Measurements from ENCODE around the gene SH3BP2.

Gene SH3BP2

GRCh38 chr4:2803624-2804448 is 11.0 kb downstream of the SH3BP2 start:
- H3K4me3 ChIP-seq (ENCODE audit: low read depth, low read length) = no peak overlapping the region
- no peak overlapping the region for H3K9ac ChIP-seq (ENCODE audit: low read depth, low read length)
- H3K27me3 ChIP-seq (ENCODE audit: control insufficient read depth, insufficient read depth, low read length) = no peaks in the 10 kb centered on the region
- H3K4me1 ChIP-seq (ENCODE audit: control insufficient read depth, insufficient read depth, low read length) = no peaks in the 10 kb centered on the region
- H3K9me3 ChIP-seq (ENCODE audit: control insufficient read depth, insufficient read depth, low read length) = no peaks in the 10 kb centered on the region
- no peaks in the 10 kb centered on the region for H3K36me3 ChIP-seq (ENCODE audit: control insufficient read depth, insufficient read depth, low read length)

- Histone ChIP-seq H3K4me1 (ENCODE audit: control insufficient read depth, insufficient read depth, low read length) (no peaks in the 10 kb centered on the region), H3K4me3 (ENCODE audit: low read depth, low read length) (no peak overlapping the region), H3K36me3 (ENCODE audit: control insufficient read depth, insufficient read depth, low read length) (no peaks in the 10 kb centered on the region), H3K27me3 (ENCODE audit: control insufficient read depth, insufficient read depth, low read length) (no peaks in the 10 kb centered on the region), H3K9ac (ENCODE audit: low read depth, low read length) (no peak overlapping the region), H3K9me3 (ENCODE audit: control insufficient read depth, insufficient read depth, low read length) (no peaks in the 10 kb centered on the region)
Measured at GRCh38 chr4:2804449-2804972, 11.6 kb downstream of the SH3BP2 start.

- Histone ChIP-seq H3K4me3 (ENCODE audit: low read depth, low read length) (no peak overlapping the region), H3K9me3 (ENCODE audit: control insufficient read depth, insufficient read depth, low read length) (no peaks in the 10 kb centered on the region), H3K27me3 (ENCODE audit: control insufficient read depth, insufficient read depth, low read length) (no peaks in the 10 kb centered on the region), H3K36me3 (ENCODE audit: control insufficient read depth, insufficient read depth, low read length) (no peaks in the 10 kb centered on the region), H3K4me1 (ENCODE audit: control insufficient read depth, insufficient read depth, low read length) (no peaks in the 10 kb centered on the region), H3K9ac (ENCODE audit: low read depth, low read length) (no peak overlapping the region)
Measured at GRCh38 chr4:2804973-2805501, 12.2 kb downstream of the SH3BP2 start.

DNA sequence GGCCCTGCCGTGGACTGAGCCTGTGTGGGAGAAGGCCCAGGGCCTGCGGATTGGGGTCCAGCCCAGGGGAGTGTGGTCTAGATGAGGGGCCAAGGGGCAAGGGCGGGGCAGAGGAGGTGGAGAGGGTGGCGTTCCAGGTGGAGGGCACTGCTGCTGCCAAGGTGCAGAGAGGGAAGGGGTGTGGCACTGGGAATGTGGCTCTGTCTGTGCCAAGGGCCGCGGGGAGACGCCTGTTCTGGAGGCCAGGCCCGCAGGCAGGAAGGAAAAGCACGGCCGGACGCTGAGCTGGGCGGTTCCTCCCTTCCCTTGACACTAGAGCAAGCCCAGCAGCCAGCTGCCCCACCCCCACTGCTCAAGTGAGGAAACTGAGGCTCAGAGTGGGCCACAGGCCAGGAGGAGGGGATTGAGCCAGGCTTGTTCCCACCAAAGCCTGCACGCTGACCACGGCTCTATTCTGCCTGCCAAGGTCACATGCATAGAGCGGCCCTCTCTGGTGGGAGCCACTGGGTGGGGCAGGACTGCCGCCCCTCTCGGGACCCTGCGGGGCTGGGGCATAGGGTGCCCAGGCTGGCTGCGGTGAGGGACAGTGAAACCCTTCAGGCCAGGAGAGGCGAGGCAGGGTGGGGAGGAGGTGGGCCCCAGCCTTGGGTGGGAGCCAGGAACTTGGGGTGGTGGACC is 13.0 kb downstream of the SH3BP2 start:
- no peaks in the 10 kb centered on the region for H3K4me1 ChIP-seq (ENCODE audit: control insufficient read depth, insufficient read depth, low read length)
- no peaks in the 10 kb centered on the region for H3K9me3 ChIP-seq (ENCODE audit: control insufficient read depth, insufficient read depth, low read length)
- no peak overlapping the region for H3K4me3 ChIP-seq (ENCODE audit: low read depth, low read length)
- H3K27me3 ChIP-seq (ENCODE audit: control insufficient read depth, insufficient read depth, low read length) = no peaks in the 10 kb centered on the region
- no peaks in the 10 kb centered on the region for H3K36me3 ChIP-seq (ENCODE audit: control insufficient read depth, insufficient read depth, low read length)
- H3K9ac ChIP-seq (ENCODE audit: low read depth, low read length) = no peak overlapping the region

GRCh38 chr4:2806390-2807355 is 13.8 kb downstream of the SH3BP2 start:
- Histone ChIP-seq H3K4me3 (ENCODE audit: low read depth, low read length) (no peak overlapping the region), H3K9me3 (ENCODE audit: control insufficient read depth, insufficient read depth, low read length) (no peaks in the 10 kb centered on the region), H3K27me3 (ENCODE audit: control insufficient read depth, insufficient read depth, low read length) (no peaks in the 10 kb centered on the region), H3K4me1 (ENCODE audit: control insufficient read depth, insufficient read depth, low read length) (no peaks in the 10 kb centered on the region), H3K36me3 (ENCODE audit: control insufficient read depth, insufficient read depth, low read length) (no peaks in the 10 kb centered on the region), H3K9ac (ENCODE audit: low read depth, low read length) (no peak overlapping the region)

- Histone ChIP-seq H3K9me3 (ENCODE audit: control insufficient read depth, insufficient read depth, low read length) (no peaks in the 10 kb centered on the region), H3K27me3 (ENCODE audit: control insufficient read depth, insufficient read depth, low read length) (no peaks in the 10 kb centered on the region), H3K4me3 (ENCODE audit: low read depth, low read length) (no peak overlapping the region), H3K9ac (ENCODE audit: low read depth, low read length) (no peak overlapping the region), H3K36me3 (ENCODE audit: control insufficient read depth, insufficient read depth, low read length) (no peaks in the 10 kb centered on the region), H3K4me1 (ENCODE audit: control insufficient read depth, insufficient read depth, low read length) (no peaks in the 10 kb centered on the region)
Measured at GRCh38 chr4:2807571-2807970, 14.7 kb downstream of the SH3BP2 start.

DNA sequence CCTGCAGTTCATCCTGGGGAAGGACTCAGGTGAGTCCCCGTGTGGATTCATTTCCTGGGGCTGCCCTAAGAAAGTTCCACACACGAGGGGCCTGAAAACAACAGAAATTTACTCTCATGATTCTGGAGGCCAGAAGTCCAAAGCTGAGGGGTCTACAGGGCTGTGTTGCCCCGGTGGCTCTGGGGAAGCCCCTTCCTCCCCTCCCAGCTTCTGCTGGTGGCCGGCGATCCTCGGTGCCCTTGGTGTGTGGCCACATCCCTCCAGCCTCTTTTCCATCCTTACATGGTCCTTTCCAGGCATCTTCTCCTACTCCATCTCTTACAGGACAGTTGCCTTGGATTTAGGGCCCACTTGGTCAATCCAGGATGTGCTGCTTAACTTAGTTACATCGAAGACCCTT is 15.1 kb downstream of the SH3BP2 start:
- H3K4me1 ChIP-seq (ENCODE audit: control insufficient read depth, insufficient read depth, low read length) = no peaks in the 10 kb centered on the region
- no peaks in the 10 kb centered on the region for H3K36me3 ChIP-seq (ENCODE audit: control insufficient read depth, insufficient read depth, low read length)
- H3K9ac ChIP-seq (ENCODE audit: low read depth, low read length) = no peak overlapping the region
- no peaks in the 10 kb centered on the region for H3K27me3 ChIP-seq (ENCODE audit: control insufficient read depth, insufficient read depth, low read length)
- H3K9me3 ChIP-seq (ENCODE audit: control insufficient read depth, insufficient read depth, low read length) = no peaks in the 10 kb centered on the region
- no peak overlapping the region for H3K4me3 ChIP-seq (ENCODE audit: low read depth, low read length)

GRCh38 chr4:2809610-2810180 is 16.8 kb downstream of the SH3BP2 start:
- Histone ChIP-seq H3K27me3 (ENCODE audit: control insufficient read depth, insufficient read depth, low read length) (no peaks in the 10 kb centered on the region), H3K4me3 (ENCODE audit: low read depth, low read length) (no peak overlapping the region), H3K4me1 (ENCODE audit: control insufficient read depth, insufficient read depth, low read length) (no peaks in the 10 kb centered on the region), H3K9ac (ENCODE audit: low read depth, low read length) (no peak overlapping the region), H3K9me3 (ENCODE audit: control insufficient read depth, insufficient read depth, low read length) (no peaks in the 10 kb centered on the region), H3K36me3 (ENCODE audit: control insufficient read depth, insufficient read depth, low read length) (no peaks in the 10 kb centered on the region)

DNA sequence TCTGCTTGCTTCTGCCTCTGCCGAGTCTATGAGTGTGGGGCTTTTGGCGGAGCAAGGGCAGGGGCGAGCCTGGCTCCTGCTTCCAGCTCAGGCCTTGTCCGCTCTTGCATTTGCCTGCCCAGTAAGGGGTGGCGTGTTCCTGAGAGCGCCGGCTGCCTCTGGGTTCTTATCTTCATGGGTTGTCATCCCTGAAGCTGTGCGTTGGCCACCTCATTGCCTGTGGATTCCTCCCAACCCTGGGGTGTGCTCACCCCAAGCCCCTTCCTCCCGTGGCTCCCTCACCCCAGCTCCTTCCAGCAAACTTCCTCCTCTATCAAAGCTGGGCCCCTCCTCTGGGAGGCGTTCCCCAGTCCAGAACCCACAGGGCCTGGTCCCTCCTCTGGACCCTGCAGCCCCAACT is 17.5 kb downstream of the SH3BP2 start:
- no peaks in the 10 kb centered on the region for H3K4me1 ChIP-seq (ENCODE audit: control insufficient read depth, insufficient read depth, low read length)

DNA sequence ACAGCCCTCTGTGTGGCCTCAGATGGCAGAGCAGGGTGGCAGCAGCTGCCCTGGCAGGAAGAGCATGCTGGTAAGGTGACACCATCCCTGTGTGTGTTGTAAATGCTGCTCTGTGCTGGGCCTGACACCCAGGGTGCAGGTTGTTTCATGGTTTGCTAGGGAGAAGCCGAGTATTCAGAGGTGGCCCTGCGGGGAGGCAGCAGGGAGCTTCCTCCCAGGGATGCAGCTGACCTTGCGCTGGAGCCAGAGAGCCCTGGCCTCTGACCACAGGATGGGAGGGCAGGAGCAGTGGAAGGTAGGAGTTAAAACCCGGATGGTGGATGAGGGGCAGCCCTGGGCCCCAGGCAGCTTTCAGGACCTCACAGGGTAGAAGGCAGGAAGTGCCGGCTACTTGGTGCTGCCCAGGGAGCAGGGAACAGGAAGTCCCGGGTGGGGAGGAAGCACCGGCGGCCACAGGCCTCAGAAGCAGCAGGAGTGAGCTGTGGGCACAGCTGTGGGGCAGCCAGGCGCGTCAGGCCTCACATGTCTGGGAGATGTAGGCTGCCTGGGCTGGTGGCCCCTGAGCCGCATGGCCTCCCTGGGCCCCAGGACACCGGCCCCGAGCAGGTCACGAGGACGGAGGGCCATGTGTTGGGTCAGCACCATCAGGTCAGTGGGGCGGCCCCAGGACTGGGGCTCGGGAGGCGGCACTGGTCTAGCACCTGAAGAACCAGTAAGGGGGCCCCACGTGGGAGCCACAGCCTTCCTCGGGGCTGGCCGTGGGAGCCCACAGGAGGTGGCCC is 19.1 kb downstream of the SH3BP2 start:
- Histone ChIP-seq H3K9me3 (ENCODE audit: control insufficient read depth, insufficient read depth, low read length) (no peaks in the 10 kb centered on the region), H3K4me1 (ENCODE audit: control insufficient read depth, insufficient read depth, low read length) (no peaks in the 10 kb centered on the region), H3K36me3 (ENCODE audit: control insufficient read depth, insufficient read depth, low read length) (no peaks in the 10 kb centered on the region), H3K4me3 (ENCODE audit: low read depth, low read length) (no peak overlapping the region), H3K9ac (ENCODE audit: low read depth, low read length) (no peak overlapping the region), H3K27me3 (ENCODE audit: control insufficient read depth, insufficient read depth, low read length) (peaks cover under 1% of the 10 kb centered on the region)

More for the DNA sequence above, 17.5 kb downstream of the SH3BP2 start:
- H3K36me3 ChIP-seq (ENCODE audit: control insufficient read depth, insufficient read depth, low read length) = no peaks in the 10 kb centered on the region
- H3K9ac ChIP-seq (ENCODE audit: low read depth, low read length) = no peak overlapping the region
- H3K4me3 ChIP-seq (ENCODE audit: low read depth, low read length) = no peak overlapping the region
- no peaks in the 10 kb centered on the region for H3K27me3 ChIP-seq (ENCODE audit: control insufficient read depth, insufficient read depth, low read length)
- H3K9me3 ChIP-seq (ENCODE audit: control insufficient read depth, insufficient read depth, low read length) = no peaks in the 10 kb centered on the region
